Measurements from ENCODE around the gene EXOC3L4. TPM values are rescaled to one million over a fixed set of nuclear protein-coding genes. Genes with fewer than 3 reads are reported as not detected.

The EXOC3L4 gene
- total and polyA plus RNA-seq, 2 of the 8 experiments (the other 6 are each of a cell fraction or from before 2014, with no cell fraction given): 0.45 to 0.57 TPM

DNA sequence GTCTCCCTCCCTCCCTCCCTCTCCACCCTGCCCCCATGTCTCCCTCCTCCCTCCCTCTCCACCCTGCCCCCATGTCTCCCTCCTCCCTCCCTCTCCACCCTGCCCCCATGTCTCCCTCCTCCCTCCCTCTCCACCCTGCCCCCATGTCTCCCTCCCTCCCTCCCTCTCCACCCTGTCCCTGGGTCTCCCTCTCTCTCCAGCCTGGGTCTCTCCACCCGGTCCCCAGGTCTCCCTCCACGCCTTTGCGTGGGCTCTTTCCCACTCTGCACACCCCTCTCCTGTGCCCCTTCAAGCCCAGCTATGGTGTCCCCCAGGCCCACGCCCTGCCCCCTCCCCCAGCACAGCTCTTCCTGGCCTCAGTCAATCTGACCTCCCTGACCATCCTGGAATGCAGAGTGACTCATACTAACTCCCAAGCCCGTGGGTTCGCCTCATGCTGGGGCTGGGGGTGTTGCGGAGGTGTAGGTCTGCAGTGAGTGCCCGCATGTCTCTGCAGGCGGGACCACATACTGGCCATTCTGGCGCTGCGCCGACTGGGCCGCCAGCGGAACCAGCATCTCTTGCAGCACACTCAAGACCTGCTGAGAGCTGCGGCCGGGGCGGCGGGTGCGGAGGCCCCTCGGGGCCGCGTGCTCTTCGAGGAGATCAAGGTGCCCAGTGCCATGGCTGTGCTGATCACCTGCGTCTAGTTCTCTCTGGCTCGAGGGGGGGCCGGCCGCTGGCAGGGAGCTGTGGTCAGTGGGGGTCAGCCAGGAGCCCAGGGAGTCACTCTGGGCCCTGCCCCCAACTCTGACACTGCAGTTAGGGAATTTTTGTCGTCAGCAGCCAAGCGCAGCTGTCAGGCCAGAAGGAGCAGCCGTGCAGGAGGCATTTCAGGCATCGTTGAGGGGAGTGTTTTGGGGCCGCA lies 15.3 kb downstream of the EXOC3L4 start:
- peak overlapping the region; percentile 87; the same call in 1 of the 2 replicates for H2BK12ac ChIP-seq (ENCODE audit: low read depth, low read length)
- ChIA-PET POLR2A (ENCODE audit: partially characterized antibody) (interaction anchor here (0.7 to 1.7 kb wide), 6 partner anchors 8 to 498 kb away, joined by 3 to 9 read pairs (median 4); no protein-coding TSS in a partner anchor), CTCF (ENCODE audit: partially characterized antibody) (interaction anchor here (0.6 to 1.7 kb wide), 12 partner anchors 9 to 482 kb away, joined by 3 to 6 read pairs (median 4); no protein-coding TSS in a partner anchor)
- no peak overlapping the region; the same call in 1 of the 2 replicates for H3K27ac ChIP-seq (ENCODE audit: low read depth, low read length)
- H4K20me1 ChIP-seq (replicated peaks in 1 of 2; ENCODE audit: control insufficient read depth in 1 of 2, insufficient read depth in 2 of 2, low read length in 2 of 2): peaks cover 0 to 3% of the 10 kb centered on the region in 2 experiments
- peak overlapping the region; percentile 70; the same call in 1 of the 2 replicates for H2AK5ac ChIP-seq (ENCODE audit: low read depth, low read length)
- DNase-seq (ENCODE audit: low read depth in 1 of 2, low spot score in 2 of 2) (peak in 1 of 2 experiments; percentile 66), FAIRE-seq (no peak)
- no peaks in the 10 kb centered on the region for H3K9me3 ChIP-seq (ENCODE audit: insufficient read depth in 2 of 2, low read depth in 1 of 2, low read length in 1 of 2)
- peak overlapping the region in 1 of 4 experiments; percentile 45; a peak in 3 of 8 replicates for H3K4me3 ChIP-seq (ENCODE audit: extremely low read depth in 1 of 4, insufficient read depth in 2 of 4, low read depth in 3 of 4, low read length in 4 of 4)
- no peak overlapping the region for H3K14ac ChIP-seq (ENCODE audit: insufficient read length)
- no peak overlapping the region for H3K23ac ChIP-seq (ENCODE audit: insufficient read length)
- H3K23me2 ChIP-seq (ENCODE audit: low read depth, low read length): peaks cover 3% of the 10 kb centered on the region; the same call in 1 of the 2 replicates
- peak overlapping the region; percentile 29 for H4K5ac ChIP-seq (ENCODE audit: insufficient read length, low read depth, low read length)
- no peaks in the 10 kb centered on the region for H3K36me3 ChIP-seq (ENCODE audit: control insufficient read depth in 2 of 4, insufficient read depth in 4 of 4, low read length in 3 of 4)
- no peaks in the 10 kb centered on the region for H3K79me1 ChIP-seq (ENCODE audit: low read depth, low read length)
- peak overlapping the region; percentile 88; the same call in 1 of the 2 replicates for H2BK15ac ChIP-seq (ENCODE audit: low read length)
- H2BK20ac ChIP-seq (ENCODE audit: low read length): 0 out of 2 replicates have a peak overlapping the region, but pooled peaks have one; percentile 61
- peak overlapping the region; percentile 83; the same call in 1 of the 2 replicates for H2BK5ac ChIP-seq (ENCODE audit: low read depth, low read length)
- peak overlapping the region; percentile 53 to 64 for H3K4me2 ChIP-seq (ENCODE audit: insufficient read depth in 1 of 2, low read depth in 2 of 2, low read length in 2 of 2)
- peak overlapping the region; percentile 66 for H3K56ac ChIP-seq (replicated peaks; ENCODE audit: insufficient read length, low read depth, low read length)
- H3K9ac ChIP-seq (replicated peaks in 1 of 4; ENCODE audit: extremely low read depth in 1 of 4, low read depth in 3 of 4, low read length in 3 of 4): no peak overlapping the region; a peak in 2 of 7 replicates
- no peak overlapping the region for H2AFZ ChIP-seq (ENCODE audit: low read length)
- H3K79me2 ChIP-seq (ENCODE audit: control insufficient read depth in 1 of 2, insufficient read depth in 2 of 2, low read length in 2 of 2): no peaks in the 10 kb centered on the region
- H3K18ac ChIP-seq (ENCODE audit: extremely low read depth, low read length): peak overlapping the region; percentile 81
- 25% methylated on average over 29 of the region's 32 CpGs; no CpG with 5 or more reads in 1 of the 2 experiments for WGBS, 2 experiments (ENCODE audit: extremely low coverage in 1 of 2, insufficient coverage in 1 of 2, insufficient read length in 1 of 2, insufficient replicate concordance in 2 of 2, low coverage in 1 of 2, low lambda C conversion rate in 2 of 2, missing lambda C conversion rate in 1 of 2)
- H3K4ac ChIP-seq (replicated peaks; ENCODE audit: insufficient read length, low read depth, low read length): peak overlapping the region; percentile 96
- H3K27me3 ChIP-seq (replicated peaks in 1 of 4; ENCODE audit: control insufficient read depth in 3 of 4, extremely low read depth in 1 of 4, insufficient read depth in 3 of 4, low read length in 3 of 4): peaks cover 0 to 11% (median 3%) of the 10 kb centered on the region in 4 experiments; a peak in 5 of 7 replicates
- H4K8ac ChIP-seq (ENCODE audit: extremely low read depth, insufficient read depth, low read length): peak overlapping the region; percentile 37; the same call in 1 of the 2 replicates
- H2BK120ac ChIP-seq (replicated peaks; ENCODE audit: low read depth, low read length): peak overlapping the region; percentile 69
- peak overlapping the region; percentile 95 for H4K91ac ChIP-seq (replicated peaks; ENCODE audit: insufficient read length, low read length)
- H3K4me1 ChIP-seq (replicated peaks in 1 of 4; ENCODE audit: control insufficient read depth in 3 of 4, insufficient read depth in 4 of 4, low read length in 3 of 4): peaks cover 12 to 46% (median 37%) of the 10 kb centered on the region in 4 experiments
- TF ChIP-seq SUZ12 (IDR thresholded peaks at IDR 0.05; ENCODE audit: low read length): 0 out of 2 replicates have a peak, but pooled peaks have one; percentile 4
- peak; percentile 72 for TF ChIP-seq MAX (IDR thresholded peaks at IDR 0.05)
- TF ChIP-seq FOSL1 (IDR thresholded peaks at IDR 0.05; ENCODE audit: insufficient read depth, low read depth, low read length): no peak
- peak; percentile 62 for TF ChIP-seq ASH2L (IDR thresholded peaks at IDR 0.05; ENCODE audit: low read length)
- no peak for TF ChIP-seq TAF7 (optimal IDR thresholded peaks at IDR 0.05; ENCODE audit: borderline replicate concordance, low read depth, low read length)
- peak; percentile 55; the same call in 1 of the 2 replicates for TF ChIP-seq EGR1 (IDR thresholded peaks at IDR 0.05; ENCODE audit: borderline replicate concordance, low read depth, low read length)
- TF ChIP-seq NRF1 (IDR thresholded peaks at IDR 0.05; ENCODE audit: low read depth, low read length): no peak
- peak; percentile 27; the same call in 1 of the 2 replicates for TF ChIP-seq GABPA (IDR thresholded peaks at IDR 0.05; ENCODE audit: borderline replicate concordance, insufficient read depth, low read length)
- TF ChIP-seq RXRA (IDR thresholded peaks at IDR 0.05; ENCODE audit: insufficient read depth, low read depth, low read length): no peak
- TF ChIP-seq POLR2AphosphoS5 (IDR thresholded peaks at IDR 0.05; ENCODE audit: low read depth, low read length): peak; percentile 19; the same call in 1 of the 2 replicates

All from H1 (cell line).